HG03520 (cell line): Measurements from ENCODE around the gene SPI1.

Source experiments
- ATAC-seq: cut with Tn5 transposase; IDR thresholded peaks from one replicate; pipeline ENCODE4 v1.9.1; 2021; ENCODE audit warnings: mild to moderate bottlenecking, moderate library complexity; ENCODE audit not compliant: unreplicated experiment

Gene SPI1

GRCh38 chr11:47389577-47390421 lies 11.5 kb upstream of the SPI1 start:
- ATAC-seq = no peak

DNA sequence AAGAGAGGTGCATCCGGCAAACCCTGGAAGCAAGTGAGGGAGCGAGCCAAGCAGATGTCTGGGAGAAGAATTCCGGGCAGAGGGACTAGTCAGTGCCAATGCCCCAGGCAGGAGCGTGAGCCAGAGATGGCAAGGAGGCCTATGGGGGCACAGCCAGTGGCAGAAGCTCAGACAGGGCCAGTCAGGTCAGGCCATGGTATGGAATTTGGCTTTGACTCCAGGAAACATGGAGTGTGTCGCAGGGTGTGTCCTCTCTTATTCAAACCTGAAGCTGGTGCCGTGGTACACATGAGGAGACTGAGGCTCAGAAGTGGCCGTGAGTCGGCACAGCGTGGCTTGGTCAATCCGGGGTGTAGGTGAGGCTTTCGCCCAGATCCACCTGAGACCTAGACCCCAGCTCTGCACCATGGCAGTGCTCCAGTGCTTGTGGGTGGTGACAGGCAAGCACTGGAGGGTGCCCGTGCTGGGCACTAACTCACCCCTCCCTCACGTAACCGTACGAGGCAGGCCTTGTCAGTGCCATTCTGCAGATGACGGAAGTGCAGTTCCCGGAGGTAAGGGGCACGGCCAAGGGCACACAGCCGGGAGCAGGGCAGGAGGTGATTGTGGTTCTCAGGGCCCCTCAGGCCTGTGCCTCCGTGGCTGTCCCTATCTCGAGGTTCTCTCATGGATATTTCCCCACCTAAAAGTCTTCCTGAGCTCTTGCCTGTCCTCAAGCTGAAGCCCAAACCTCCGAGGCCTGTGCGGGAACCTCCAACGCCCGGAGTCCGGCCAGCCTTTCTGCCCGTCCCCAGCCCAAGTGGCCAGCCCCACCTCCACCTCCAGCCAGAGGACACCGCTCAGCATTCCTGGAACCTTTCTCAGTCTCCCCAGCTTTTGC lies 10.6 kb upstream of the SPI1 start:
- ATAC-seq = no peak

- no peak for ATAC-seq
These were observed 9.8 kb upstream of the SPI1 start for GRCh38 chr11:47387944-47388696.

DNA sequence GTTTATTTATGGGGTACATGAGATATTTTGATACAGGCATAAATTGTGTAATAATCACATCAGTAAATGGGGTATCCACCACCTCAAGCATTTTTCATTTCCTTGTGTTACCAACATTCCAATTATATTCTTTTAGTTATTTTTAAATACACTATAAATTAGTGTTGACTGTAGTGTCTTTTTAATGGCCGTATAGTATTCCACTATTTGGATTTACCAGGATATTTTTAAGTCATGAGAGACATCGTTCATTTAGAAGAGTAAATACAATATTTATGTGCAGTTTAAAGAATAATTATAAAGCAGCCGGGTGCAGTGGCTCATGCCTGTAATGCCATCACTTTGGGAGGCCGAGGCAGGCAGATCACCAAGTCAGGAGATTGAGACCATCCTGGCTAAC lies 6.2 kb upstream of the SPI1 start:
- no peak for ATAC-seq

GRCh38 chr11:47383071-47383470 lies 4.7 kb upstream of the SPI1 start:
- no peak for ATAC-seq

- ATAC-seq = no peak
These were observed 1.7 kb upstream of the SPI1 start for GRCh38 chr11:47380078-47380477.

- ATAC-seq = no peak
These were observed 970 bp upstream of the SPI1 start for GRCh38 chr11:47379317-47379716.

DNA sequence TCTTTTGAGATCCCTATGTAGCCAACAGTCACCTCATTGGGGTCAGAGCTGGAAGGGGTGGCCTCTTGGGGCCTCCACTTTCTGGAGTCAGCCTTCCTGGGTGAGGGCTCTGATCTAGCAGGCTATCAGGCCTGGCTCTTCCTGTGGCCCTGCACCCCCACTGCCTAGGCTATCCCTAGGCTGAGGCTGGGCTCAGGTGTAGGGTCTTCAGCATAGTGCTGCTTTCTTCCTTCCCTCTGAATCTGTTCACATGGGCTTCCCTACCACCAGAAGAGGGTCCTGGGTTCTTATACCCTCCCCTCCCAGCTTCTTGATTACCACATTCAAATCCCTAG lies 456 bp upstream of the SPI1 start:
- ATAC-seq = no peak

DNA sequence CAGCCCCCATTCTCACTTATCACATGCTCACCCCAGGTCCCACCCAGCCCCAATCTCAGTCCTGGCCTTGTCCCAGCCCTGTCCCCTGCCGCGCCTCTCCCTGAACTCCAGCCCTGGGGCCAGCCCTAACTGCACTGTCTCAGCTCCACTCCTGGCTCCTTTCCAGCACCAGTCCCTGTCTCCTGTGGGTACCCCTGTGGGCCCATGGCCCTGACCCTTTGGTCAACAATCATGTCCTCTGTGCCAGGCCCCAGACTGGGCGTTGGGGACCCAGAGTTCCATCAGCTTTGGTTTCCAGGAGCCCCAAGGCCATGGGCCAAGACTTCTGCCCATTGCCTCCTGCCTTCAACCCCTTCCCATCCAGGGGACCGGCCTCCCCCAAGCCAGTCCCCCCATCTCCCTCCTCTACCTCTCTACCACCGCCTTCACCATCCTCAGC lies 757 bp downstream of the SPI1 start:
- ATAC-seq = no peak

- ATAC-seq = no peak
These were observed 1.6 kb downstream of the SPI1 start for GRCh38 chr11:47376525-47377371.

GRCh38 chr11:47376107-47376524 lies 2.2 kb downstream of the SPI1 start:
- no peak for ATAC-seq

GRCh38 chr11:47375546-47376085 lies 2.7 kb downstream of the SPI1 start:
- no peak for ATAC-seq

- ATAC-seq = no peak
These were observed 3.3 kb downstream of the SPI1 start for GRCh38 chr11:47375020-47375419.

DNA sequence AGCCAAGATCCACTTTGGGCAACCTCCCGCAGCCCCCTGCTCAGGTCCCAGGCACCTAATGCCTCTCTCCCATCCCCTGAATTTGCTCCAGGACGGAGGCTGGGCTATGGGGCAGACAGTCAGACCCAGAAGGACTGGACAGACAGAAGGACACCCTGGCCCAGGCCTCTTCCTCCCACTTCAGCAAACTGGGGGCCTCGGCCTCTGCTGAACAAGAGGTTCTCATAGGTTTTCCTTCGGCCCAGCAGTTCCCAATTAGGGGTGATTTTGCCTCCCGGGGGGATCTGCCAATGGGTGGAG lies 3.7 kb downstream of the SPI1 start:
- no peak for ATAC-seq

GRCh38 chr11:47373876-47374719 lies 4.2 kb downstream of the SPI1 start:
- peak; percentile 40 for ATAC-seq

- no peak for ATAC-seq
These were observed 5.9 kb downstream of the SPI1 start for GRCh38 chr11:47372422-47372821.

DNA sequence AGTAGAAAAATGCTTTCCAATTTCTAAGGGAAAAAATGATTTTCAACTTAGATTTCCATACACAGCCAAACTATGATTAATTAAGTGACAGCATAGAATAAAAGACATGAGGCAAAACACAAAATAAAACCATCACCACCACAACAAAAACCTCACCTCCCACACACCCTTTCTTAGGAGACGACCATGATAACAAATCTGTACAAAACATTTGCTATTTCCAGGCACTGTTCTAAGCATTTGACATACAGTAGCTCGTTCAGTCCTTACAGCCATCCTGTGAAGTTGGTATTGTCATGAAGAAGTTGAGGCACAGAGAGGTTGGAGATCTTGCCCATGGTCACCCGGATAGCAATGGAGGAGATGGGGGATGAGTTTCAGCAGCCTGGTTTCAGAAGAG lies 8.7 kb downstream of the SPI1 start:
- no peak for ATAC-seq

GRCh38 chr11:47366020-47366490 lies 12.3 kb downstream of the SPI1 start:
- no peak for ATAC-seq

DNA sequence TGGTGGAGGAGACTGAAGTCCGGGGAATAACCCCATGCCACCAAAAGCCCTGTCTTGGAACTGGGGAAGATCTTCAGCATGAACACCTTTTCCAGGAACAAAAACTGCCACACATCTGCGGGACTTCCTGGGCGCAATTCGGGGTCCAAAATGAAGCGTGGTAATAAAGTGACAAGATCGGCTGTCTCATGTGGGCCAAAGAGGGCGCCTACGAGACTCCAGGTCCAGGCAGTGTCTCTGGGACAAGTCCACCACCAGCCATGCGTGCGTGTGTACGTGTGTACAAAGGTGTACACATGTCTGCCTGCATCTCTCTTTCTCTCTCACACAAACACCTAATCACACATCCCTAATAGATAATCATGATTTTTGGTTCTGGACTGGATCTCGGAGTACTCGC lies 16.9 kb downstream of the SPI1 start:
- no peak for ATAC-seq
